HepG2 (cell line): Measurements from ENCODE around the gene FAM120AOS. TPM values are rescaled to one million over a fixed set of nuclear protein-coding genes. Genes with fewer than 3 reads are reported as not detected.
A peak's percentile ranks its signal among the peaks of the same experiment; 100 is the strongest.

Source experiments
- ATM ChIP-seq: fragments of 450-650 bp; IDR thresholded peaks from 2 replicates; pipeline ENCODE4 v1.7.1; 2017; ENCODE audit warnings: mild to moderate bottlenecking, borderline replicate concordance
- HOMEZ ChIP-seq: IDR thresholded peaks from 2 replicates; pipeline ENCODE4 v1.6.1; 2016; ENCODE audit warnings: low read depth
- JUN ChIP-seq: sonication (generic); formaldehyde crosslinking; IDR thresholded peaks from 2 replicates; pipeline ENCODE4 v1.4.0; 2020; ENCODE audit warnings: mild to moderate bottlenecking, missing genetic modification reagents
- MEIS1 ChIP-seq: sonication (generic); formaldehyde crosslinking; IDR thresholded peaks from 2 replicates; pipeline ENCODE4 v1.9.0; 2021; ENCODE audit warnings: mild to moderate bottlenecking, missing genetic modification reagents, moderate library complexity, borderline replicate concordance
- MEIS2 ChIP-seq: sonication (generic); formaldehyde crosslinking; IDR thresholded peaks from 2 replicates; pipeline ENCODE4 v1.9.0; 2021; ENCODE audit warnings: mild to moderate bottlenecking, missing genetic modification reagents
- MIER3 ChIP-seq: IDR thresholded peaks from 2 replicates; pipeline ENCODE4 v1.6.1; 2016; ENCODE audit warnings: missing compliant biosample characterization, borderline replicate concordance
- NCOR1 ChIP-seq: fragments of 200-600 bp; sonication (generic); IDR thresholded peaks from 2 replicates; pipeline ENCODE4 v1.7.0; 2017; ENCODE audit warnings: antibody characterized with exemption, low read length, borderline replicate concordance
- NR2C2 ChIP-seq: sonication (generic); formaldehyde crosslinking; IDR thresholded peaks from 2 replicates; pipeline ENCODE4 v1.4.0; 2020; ENCODE audit warnings: missing genetic modification reagents, mild to moderate bottlenecking, moderate library complexity, borderline replicate concordance
- PBX2 ChIP-seq: IDR thresholded peaks from 2 replicates; pipeline ENCODE4 v1.6.1; 2016; ENCODE audit warnings: control low read depth
- POGZ ChIP-seq: sonication (generic); formaldehyde crosslinking; IDR thresholded peaks from 2 replicates; pipeline ENCODE4 v1.4.0; 2020; ENCODE audit warnings: mild to moderate bottlenecking, missing genetic modification reagents
- RELA ChIP-seq: sonication (generic); formaldehyde crosslinking; IDR thresholded peaks from 2 replicates; pipeline ENCODE4 v1.4.0; 2020; ENCODE audit warnings: missing genetic modification reagents
- SKI ChIP-seq: fragments of 450-650 bp; IDR thresholded peaks from one replicate; pipeline ENCODE4 v1.6.1; 2018; ENCODE audit warnings: mild to moderate bottlenecking; ENCODE audit not compliant: partially characterized antibody
- SNRNP70 ChIP-seq: fragments of 200-400 bp; formaldehyde crosslinking; IDR thresholded peaks from 2 replicates; pipeline ENCODE4 v1.6.1; 2017; ENCODE audit warnings: mild to moderate bottlenecking, low read depth, low read length, moderate library complexity
- SP140L ChIP-seq: sonication (generic); formaldehyde crosslinking; IDR thresholded peaks from 2 replicates; pipeline ENCODE4 v1.4.0; 2020; ENCODE audit warnings: missing genetic modification reagents, borderline replicate concordance
- SP2 ChIP-seq: sonication (generic); formaldehyde crosslinking; IDR thresholded peaks from 2 replicates; pipeline ENCODE4 v1.5.1; 2020; ENCODE audit warnings: mild to moderate bottlenecking, missing genetic modification reagents
- SP5 ChIP-seq: IDR thresholded peaks from 2 replicates; pipeline ENCODE4 v1.6.1; 2016; ENCODE audit warnings: low read depth, borderline replicate concordance
- ZBTB20 ChIP-seq: sonication (generic); formaldehyde crosslinking; IDR thresholded peaks from 2 replicates; pipeline ENCODE4 v1.8.1; 2023; ENCODE audit warnings: missing genetic modification reagents, low read depth, mild to moderate bottlenecking, borderline replicate concordance
- ZNF251 ChIP-seq: sonication (generic); formaldehyde crosslinking; IDR thresholded peaks from 2 replicates; pipeline ENCODE4 v1.9.0; 2021; ENCODE audit warnings: mild to moderate bottlenecking, missing genetic modification reagents
- ZNF282 ChIP-seq: fragments of 450-650 bp; IDR thresholded peaks from 2 replicates; pipeline ENCODE4 v1.6.1; 2018; ENCODE audit not compliant: partially characterized antibody
- ZNF432 ChIP-seq: sonication (generic); formaldehyde crosslinking; IDR thresholded peaks from 2 replicates; pipeline ENCODE4 v1.5.0; 2020; ENCODE audit warnings: missing genetic modification reagents, mild to moderate bottlenecking, borderline replicate concordance
- ZNF614 ChIP-seq: IDR thresholded peaks from 2 replicates; pipeline ENCODE4 v1.6.1; 2018; ENCODE audit warnings: missing biosample characterization, missing genetic modification reagents, inconsistent platforms, borderline replicate concordance
- ZNF670 ChIP-seq: sonication (generic); formaldehyde crosslinking; IDR thresholded peaks from 2 replicates; pipeline ENCODE4 v1.8.0; 2022; ENCODE audit warnings: mild to moderate bottlenecking, missing genetic modification reagents, borderline replicate concordance
- ZNF713 ChIP-seq: sonication (generic); formaldehyde crosslinking; IDR thresholded peaks from 2 replicates; pipeline ENCODE4 v1.4.0; 2020; ENCODE audit warnings: mild to moderate bottlenecking, missing genetic modification reagents
- ZNF747 ChIP-seq: sonication (generic); formaldehyde crosslinking; IDR thresholded peaks from 2 replicates; pipeline ENCODE4 v1.8.1; 2023; ENCODE audit warnings: missing genetic modification reagents, mild to moderate bottlenecking, borderline replicate concordance
- ZNF781 ChIP-seq: sonication (generic); formaldehyde crosslinking; IDR thresholded peaks from 2 replicates; pipeline ENCODE4 v1.5.1; 2020; ENCODE audit warnings: borderline replicate concordance, mild to moderate bottlenecking, missing genetic modification reagents; ENCODE audit errors: not compliant biosample characterization
- ZNF782 ChIP-seq: sonication (generic); formaldehyde crosslinking; IDR thresholded peaks from 2 replicates; pipeline ENCODE4 v1.4.0; 2020; ENCODE audit warnings: missing genetic modification reagents, mild to moderate bottlenecking, borderline replicate concordance
- ZNF879 ChIP-seq: sonication (generic); formaldehyde crosslinking; IDR thresholded peaks from 2 replicates; pipeline ENCODE4 v1.8.1; 2023; ENCODE audit warnings: missing genetic modification reagents
- polyA plus RNA-seq, 8 experiments: library from polyadenylated mRNA; depleted of rRNA in 3 of 8; stranded (reverse) in 7 of 8; unstranded in 1 of 8; fragments of >200 nt; fragmentation: Illumina TruSeq in 4 of 8; extraction: Trizol in 4 of 8; gene quantifications; 2 replicates each; pipeline versions ENCODE4 v1.2.1 to v1.2.3, GENCODE V29; 2011 to 2016; ENCODE audit warnings: low read depth in 4 of 8, missing spikeins in 1 of 8, mixed read lengths in 1 of 8; ENCODE audit not compliant: insufficient read depth in 1 of 8
- total RNA-seq, 5 experiments: library from RNA; depleted of rRNA; stranded (reverse); fragments of >200 nt; fragmentation: Illumina TruSeq; extraction: Trizol; gene quantifications; 2 replicates each; pipeline ENCODE4 v1.2.3, GENCODE V29; 2016; ENCODE audit warnings: low read depth in 1 of 5
- TF ChIP-seq, protein P1 (sequence below), 2 experiments: fragments of 450-650 bp in 1 of 2; sonication (generic) in 1 of 2; formaldehyde crosslinking; IDR thresholded peaks; 2 replicates each; pipeline versions ENCODE4 v1.5.0 to v1.8.0; 2020 to 2022; ENCODE audit warnings: mild to moderate bottlenecking in 1 of 2, missing genetic modification reagents in 1 of 2

FAM120AOS gene
- total and polyA plus RNA-seq, 2 of the 13 experiments (the other 11 are each of a cell fraction or from before 2014, with no cell fraction given): 28.2 to 34.6 TPM

DNA sequence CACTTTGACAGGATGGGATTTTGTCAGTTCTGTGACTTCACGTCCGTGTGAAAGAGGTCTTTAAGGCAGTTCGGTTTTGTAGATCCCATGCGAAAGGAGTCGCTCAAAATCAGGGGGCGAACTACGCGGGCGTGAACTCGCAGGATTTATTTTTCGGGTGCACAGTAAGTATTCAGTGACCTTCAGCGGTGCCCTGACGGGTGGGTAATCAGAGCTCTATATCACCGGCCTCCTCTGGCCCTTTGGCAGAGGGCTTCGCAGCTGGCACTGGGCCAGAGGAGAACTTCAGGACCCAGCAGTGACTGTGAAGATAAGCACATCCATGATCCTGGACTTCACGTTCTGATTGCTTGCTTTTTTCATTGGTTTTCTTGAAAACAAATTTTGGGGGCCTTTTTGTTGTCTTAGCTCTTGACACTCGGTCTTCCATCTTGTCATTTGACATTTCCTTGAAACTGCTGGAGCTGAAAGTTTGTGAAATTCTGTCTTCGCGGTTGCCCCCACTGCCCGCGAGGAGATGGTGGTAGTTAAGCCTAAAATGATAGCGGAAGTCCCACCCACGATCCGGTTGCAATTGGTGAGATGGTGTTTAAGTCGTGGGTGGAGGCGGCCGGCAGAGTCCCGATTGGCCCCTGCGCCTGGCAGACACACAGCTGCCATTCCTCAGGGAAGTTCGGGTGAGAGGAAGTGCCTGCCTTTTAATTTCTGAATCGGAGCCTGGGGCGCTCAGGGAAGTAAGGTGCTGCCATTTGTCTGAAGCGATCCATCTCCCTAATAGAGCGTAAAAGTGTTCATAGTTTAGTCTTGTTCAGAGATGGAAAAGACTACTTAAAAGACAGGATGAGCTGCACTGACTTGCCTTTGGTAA is at the start of gene FAM120AOS (continued):
- TF ChIP-seq MEIS1: 0 out of 2 replicates have a peak, but pooled peaks have one; percentile 21
- TF ChIP-seq RELA (CRISPR knock-in tag): no peak
- TF ChIP-seq MEIS2: no peak
- no peak for TF ChIP-seq SP140L (CRISPR knock-in tag)
- TF ChIP-seq ZNF747: no peak
- no peak for TF ChIP-seq SNRNP70
- TF ChIP-seq NR2C2: peak; percentile 54
- no peak for TF ChIP-seq ZNF670 (CRISPR knock-in tag)
- peak; percentile 11; the same call in 1 of the 2 replicates for TF ChIP-seq POGZ
- no peak for TF ChIP-seq ZNF782 (CRISPR knock-in tag)
- TF ChIP-seq ATM: no peak
- TF ChIP-seq MIER3 (CRISPR knock-in tag): no peak
- peak; percentile 30 for TF ChIP-seq ZNF781 (CRISPR knock-in tag)
- TF ChIP-seq ZNF282: no peak
- no peak for TF ChIP-seq ZNF614 (CRISPR knock-in tag)
- 0 out of 2 replicates have a peak, but pooled peaks have one; percentile 40 for TF ChIP-seq ZBTB20 (CRISPR knock-in tag)
- peak; percentile 53; the same call in 1 of the 2 replicates for TF ChIP-seq NCOR1
- no peak for TF ChIP-seq ZNF879 (CRISPR knock-in tag)
- TF ChIP-seq, protein P1, sequence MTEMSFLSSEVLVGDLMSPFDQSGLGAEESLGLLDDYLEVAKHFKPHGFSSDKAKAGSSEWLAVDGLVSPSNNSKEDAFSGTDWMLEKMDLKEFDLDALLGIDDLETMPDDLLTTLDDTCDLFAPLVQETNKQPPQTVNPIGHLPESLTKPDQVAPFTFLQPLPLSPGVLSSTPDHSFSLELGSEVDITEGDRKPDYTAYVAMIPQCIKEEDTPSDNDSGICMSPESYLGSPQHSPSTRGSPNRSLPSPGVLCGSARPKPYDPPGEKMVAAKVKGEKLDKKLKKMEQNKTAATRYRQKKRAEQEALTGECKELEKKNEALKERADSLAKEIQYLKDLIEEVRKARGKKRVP (CRISPR knock-in tag; IDR thresholded peaks at IDR 0.05): no peak
- no peak for TF ChIP-seq ZNF432
- TF ChIP-seq JUN (CRISPR knock-in tag): 0 out of 2 replicates have a peak, but pooled peaks have one; percentile 15
- TF ChIP-seq SP5 (CRISPR knock-in tag): no peak
- no peak for TF ChIP-seq SKI
- no peak for TF ChIP-seq HOMEZ (CRISPR knock-in tag)
- no peak for TF ChIP-seq ZNF251 (CRISPR knock-in tag)
- TF ChIP-seq ZNF713 (CRISPR knock-in tag): no peak
- TF ChIP-seq SP2 (CRISPR knock-in tag): peak; percentile 95
- TF ChIP-seq PBX2 (CRISPR knock-in tag): peak; percentile 83
